H7 (cell line): Measurements from ENCODE around the gene RNF180. TPM values are rescaled to one million over a fixed set of nuclear protein-coding genes. Genes with fewer than 3 reads are reported as not detected.
"Not testable (repeated sequence)": the region's sequence is repeated elsewhere in the genome, so short reads cannot be mapped to it uniquely, and the experiment has no call there.

Experiments used
- DNase-seq: peaks from one replicate; pipeline ENCODE4 v3.0.0; 2012
- H3K27me3 ChIP-seq: 2 replicates; pipeline ENCODE4 v1.6.0; 2011; ENCODE audit warnings: mild to moderate bottlenecking, low read length; ENCODE audit not compliant: control insufficient read depth, insufficient read depth
- H3K36me3 ChIP-seq: replicated peaks from 2 replicates; pipeline ENCODE4 v1.5.1; 2011; ENCODE audit warnings: low read length; ENCODE audit not compliant: control insufficient read depth, insufficient read depth
- H3K4me3 ChIP-seq: 2 replicates; pipeline ENCODE4 v1.5.1; 2011; ENCODE audit warnings: low read depth, mild to moderate bottlenecking, control low read depth, low read length, moderate library complexity; ENCODE audit not compliant: insufficient read depth
- total RNA-seq: library from RNA; depleted of rRNA; stranded (reverse); fragments of >200 nt; shearing (Covaris generic); gene quantifications from 2 replicates; pipeline ENCODE4 v1.2.3, GENCODE V29; 2014

RNF180 gene
- total RNA-seq, 1 experiment from 2014 or later = 1.2 TPM

DNA sequence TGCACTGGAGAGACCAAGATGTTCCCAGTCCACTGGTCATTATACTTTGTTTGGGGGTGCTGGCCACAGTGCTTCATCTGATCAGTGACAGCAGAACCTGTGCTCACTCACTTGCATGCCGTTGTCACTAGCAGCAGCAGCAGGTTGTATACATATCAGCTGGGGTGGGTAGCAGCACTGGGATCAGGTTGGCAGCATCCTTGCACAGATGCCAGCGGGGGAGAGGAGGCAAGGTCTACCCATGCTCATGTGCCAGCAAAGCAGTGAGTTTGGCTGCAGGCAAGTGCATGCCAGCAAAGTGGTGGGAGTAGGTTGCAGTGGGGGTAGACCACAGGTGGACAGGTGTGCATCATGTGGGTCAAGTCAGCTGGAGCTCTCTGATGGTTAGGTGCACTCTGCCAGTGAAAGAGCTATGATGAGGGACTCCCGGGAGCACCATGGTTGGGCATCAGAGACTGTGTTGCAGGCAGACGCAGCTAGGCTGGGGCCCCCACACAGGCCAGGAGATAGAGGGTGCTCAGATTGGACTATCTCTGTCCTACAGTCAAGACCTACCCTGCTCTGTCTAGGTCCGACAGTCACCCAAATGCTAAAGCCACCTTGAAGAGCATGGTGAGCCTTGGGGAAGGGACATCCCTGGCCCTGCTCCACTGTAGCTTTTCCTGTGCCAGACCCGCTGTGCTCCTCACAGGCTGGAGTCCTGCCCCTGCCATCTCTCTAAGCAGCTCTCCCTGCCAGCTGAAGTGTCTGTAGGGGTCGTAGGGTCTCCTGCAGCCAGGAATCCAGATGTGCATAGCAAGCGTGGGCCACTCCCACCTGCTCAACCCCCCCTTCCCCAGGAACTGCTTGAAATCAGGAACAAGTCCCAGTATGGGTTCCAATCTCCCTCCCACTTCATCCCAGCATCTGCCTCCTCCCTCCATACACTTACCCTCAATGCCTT lies 119.8 kb downstream of the RNF180 start:
- no peaks in the 10 kb centered on the region for H3K27me3 ChIP-seq
- H3K36me3 ChIP-seq = no peaks in the 10 kb centered on the region
- no peak overlapping the region for H3K4me3 ChIP-seq
- DNase-seq = no peak

DNA sequence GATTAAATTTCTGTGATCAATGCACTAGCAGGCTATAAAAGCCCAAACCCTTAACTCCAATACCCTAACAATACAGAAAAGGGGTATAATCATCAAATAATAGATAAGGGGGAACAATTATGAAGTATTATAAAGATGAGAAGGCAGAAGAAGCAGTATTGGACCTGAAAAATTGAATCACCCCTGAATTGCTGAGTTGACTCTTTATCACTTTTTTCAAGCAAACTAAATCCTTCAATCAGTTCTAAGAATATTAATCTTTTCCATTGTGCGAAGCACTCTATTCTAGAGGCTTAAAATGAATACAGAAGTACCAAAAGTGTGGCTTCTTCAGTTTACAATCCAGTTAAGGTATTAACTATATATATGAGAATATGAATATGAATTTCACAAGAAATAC lies 120.7 kb downstream of the RNF180 start:
- Histone ChIP-seq H3K4me3 (no peak overlapping the region), H3K27me3 (no peaks in the 10 kb centered on the region), H3K36me3 (no peaks in the 10 kb centered on the region)
- DNase-seq = no peak

DNA sequence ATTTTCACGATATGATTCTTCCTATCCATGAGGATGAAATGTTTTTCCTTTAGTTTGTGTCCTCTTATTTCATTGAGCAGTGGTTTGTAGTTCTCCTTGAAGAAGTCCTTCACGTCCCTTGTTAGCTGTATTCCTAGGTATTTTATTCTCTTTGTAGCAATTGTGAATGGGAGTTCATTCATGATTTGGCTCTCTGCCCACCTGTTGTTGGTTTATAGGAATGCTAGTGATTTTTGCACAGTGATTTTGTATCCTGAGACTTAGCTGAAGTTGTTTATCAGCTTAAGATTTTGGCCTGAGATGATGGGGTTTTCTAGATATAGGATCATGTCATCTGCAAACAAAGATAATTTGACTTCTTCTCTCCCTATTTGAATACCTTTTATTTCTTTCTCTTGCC lies 122.9 kb downstream of the RNF180 start:
- H3K4me3 ChIP-seq, H3K27me3 ChIP-seq, DNase-seq, H3K36me3 ChIP-seq: not testable (repeated sequence)

DNA sequence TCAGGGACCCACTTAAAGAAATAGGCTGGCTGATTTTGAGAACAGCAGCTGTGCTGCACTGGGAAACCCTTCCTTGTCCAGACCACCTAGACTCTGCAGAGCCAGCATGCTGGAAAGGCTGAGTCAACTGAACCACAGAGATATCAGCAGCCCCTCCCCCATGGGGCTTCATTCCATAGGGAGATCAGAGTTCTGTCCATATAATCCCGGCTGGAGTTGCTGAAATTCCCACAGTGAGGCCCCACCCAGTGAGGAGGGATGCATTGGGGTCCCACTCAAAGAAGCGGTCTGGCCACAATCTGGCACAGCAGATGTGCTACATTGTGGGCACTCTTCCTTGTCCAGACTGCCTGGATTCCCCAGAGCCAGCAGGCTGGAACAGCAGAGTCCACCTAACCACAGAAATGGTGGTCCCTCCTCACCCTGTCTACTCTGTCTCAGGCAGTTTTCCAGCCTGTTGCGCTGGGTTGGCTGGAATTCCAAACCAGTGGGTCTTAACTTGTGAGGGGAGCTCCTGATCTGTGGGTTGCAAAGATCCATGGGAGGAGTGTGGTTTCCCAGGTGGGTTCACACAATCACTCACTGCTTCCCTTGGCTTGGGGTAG lies 127.1 kb downstream of the RNF180 start:
- no peak for DNase-seq

DNA sequence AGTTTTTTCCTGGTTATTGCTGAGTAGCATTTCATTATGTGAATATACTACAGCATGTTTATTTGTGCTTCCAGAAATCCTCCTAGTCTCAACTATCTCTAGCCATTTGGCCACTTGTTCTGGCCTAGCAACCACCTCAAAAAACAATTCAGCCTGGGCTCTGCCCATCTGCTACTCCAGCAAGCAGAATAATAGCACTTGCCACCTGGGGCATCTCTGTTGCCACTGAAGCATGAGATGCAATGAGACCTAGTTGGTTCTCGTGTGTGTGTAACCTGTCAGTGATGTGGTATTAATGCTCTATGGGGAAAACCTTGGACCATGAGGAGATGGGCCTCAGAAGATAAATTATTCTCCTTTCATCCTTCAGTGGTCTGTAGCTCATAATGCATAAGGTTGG lies 129.5 kb downstream of the RNF180 start:
- H3K27me3 ChIP-seq = no peaks in the 10 kb centered on the region
- no peak for DNase-seq
- no peak overlapping the region for H3K4me3 ChIP-seq

More for the DNA sequence above, 127.1 kb downstream of the RNF180 start:
- no peaks in the 10 kb centered on the region for H3K36me3 ChIP-seq
- no peaks in the 10 kb centered on the region for H3K27me3 ChIP-seq
- no peak overlapping the region for H3K4me3 ChIP-seq

DNA sequence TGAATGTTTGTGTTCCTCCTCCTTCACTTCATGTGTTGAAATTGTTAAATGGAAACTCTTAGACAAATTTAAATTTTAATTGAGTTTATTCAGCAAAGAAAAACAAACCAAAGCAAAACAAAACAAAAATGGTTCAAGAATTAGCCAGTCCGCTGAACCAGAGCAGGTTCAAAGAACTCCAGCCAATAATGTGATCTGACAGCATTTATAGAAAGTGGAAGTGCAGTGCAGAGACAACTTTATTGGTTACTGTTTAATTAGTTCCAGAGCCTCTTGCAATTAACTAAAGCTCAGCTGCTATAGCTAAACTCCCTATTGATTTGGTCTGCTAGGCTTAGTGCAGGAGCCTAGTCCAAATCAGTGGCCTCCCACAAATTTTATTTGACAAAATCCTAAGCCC lies 132.9 kb downstream of the RNF180 start:
- no peaks in the 10 kb centered on the region for H3K36me3 ChIP-seq
- H3K27me3 ChIP-seq = no peaks in the 10 kb centered on the region
- no peak overlapping the region for H3K4me3 ChIP-seq
- no peak for DNase-seq

More for the DNA sequence above, 129.5 kb downstream of the RNF180 start:
- no peaks in the 10 kb centered on the region for H3K36me3 ChIP-seq

DNA sequence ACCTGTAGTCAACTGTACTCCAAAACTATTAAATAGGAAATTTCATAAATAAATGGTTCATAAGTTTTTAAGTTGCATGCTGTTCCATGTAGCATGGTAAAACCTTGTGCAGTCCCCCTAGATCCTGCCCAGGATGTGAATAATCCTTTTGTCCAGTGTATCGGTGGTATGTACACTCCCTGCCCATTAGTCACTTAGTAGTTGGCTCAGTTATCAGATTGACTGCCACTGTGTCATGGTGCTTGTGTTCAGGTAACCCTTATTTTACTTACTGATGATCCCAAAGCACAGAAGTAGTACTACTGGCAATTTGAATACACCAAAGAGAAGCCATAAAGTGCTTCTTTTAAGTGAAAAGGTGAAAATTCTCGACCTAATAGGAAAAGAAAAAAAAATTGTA lies 134.2 kb downstream of the RNF180 start:
- H3K27me3 ChIP-seq = no peaks in the 10 kb centered on the region
- no peak overlapping the region for H3K4me3 ChIP-seq
- no peaks in the 10 kb centered on the region for H3K36me3 ChIP-seq
- no peak for DNase-seq

DNA sequence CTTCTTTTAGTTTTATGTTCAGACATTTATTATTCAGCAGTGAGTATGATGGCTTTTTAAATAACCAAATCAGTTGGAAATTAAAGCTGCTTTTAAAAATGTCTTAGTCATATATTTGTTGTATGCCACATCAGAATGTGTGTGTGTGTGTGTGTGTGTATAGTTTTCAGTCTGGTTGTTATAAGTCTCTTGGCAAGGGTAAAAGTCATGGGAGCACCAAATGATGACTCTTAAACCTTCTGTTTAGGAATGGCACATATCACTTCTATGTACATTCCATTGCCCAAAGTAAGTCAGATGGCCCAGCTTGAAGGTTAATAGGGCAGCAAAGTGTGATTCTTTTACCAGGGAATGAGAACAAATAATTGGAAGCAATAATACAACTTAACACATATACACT lies 135.9 kb downstream of the RNF180 start:
- H3K36me3 ChIP-seq = no peaks in the 10 kb centered on the region
- no peak for DNase-seq
- H3K27me3 ChIP-seq = no peaks in the 10 kb centered on the region
- H3K4me3 ChIP-seq = no peak overlapping the region

DNA sequence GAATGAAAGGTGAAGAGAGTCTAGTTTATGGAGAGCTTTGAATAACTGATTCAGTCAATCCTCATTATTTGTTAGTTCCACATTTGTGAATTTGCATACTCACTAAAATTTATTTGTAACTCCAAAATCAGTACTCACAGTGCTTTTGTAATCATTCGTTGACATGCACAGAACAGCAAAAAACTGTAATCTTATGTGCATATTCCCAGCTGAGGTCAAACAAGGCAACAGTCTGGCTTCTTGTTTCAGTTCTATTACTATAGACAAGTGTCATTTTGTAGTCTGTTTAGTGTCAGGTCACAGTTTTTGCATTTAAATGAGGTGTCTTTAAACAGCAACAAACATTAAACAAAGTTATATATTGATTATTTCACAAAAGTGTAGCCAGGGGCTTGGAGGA lies 142.5 kb downstream of the RNF180 start:
- Histone ChIP-seq H3K4me3 (no peak overlapping the region), H3K27me3 (no peaks in the 10 kb centered on the region), H3K36me3 (no peaks in the 10 kb centered on the region)
- DNase-seq = no peak

DNA sequence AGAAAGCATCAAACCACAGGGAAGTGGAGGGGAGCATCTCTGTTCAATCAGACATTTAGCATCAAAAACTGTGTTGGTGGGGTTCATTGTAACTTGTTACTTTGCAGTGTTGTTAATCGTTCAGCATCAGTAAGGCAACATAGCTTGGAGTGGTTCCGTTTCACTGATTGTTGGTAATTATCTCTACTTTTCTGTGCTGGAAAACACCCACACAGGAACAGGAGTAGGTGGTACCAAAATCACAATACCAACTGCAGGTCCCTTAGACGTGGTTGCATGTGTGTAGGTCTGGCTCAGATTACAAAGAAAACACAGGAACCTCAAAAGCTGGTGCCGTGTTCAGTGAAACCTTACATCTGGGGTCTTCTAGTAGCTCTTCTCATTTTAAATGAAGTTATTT lies 146.8 kb downstream of the RNF180 start:
- DNase-seq = no peak
- Histone ChIP-seq H3K27me3 (no peaks in the 10 kb centered on the region), H3K4me3 (no peak overlapping the region), H3K36me3 (no peaks in the 10 kb centered on the region)

DNA sequence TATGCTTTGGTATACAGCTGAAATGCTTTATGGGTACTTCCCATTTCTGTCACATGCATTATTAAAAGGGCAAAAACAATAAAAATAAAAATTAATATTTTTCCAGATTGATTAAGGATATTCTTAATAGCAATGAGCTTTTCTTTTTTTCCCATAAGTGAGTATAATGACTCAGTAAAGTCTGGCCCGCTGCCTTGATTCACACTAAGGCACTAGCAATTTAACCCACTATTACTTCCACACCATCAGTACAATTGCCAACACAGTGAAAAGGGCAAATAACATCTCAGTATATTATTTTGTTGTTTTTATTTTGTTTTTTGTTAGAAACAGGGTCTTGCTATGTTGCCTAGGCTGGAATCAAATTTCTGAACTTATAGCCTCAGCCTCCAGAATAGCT lies 150.1 kb downstream of the RNF180 start:
- DNase-seq = no peak
- Histone ChIP-seq H3K36me3 (no peaks in the 10 kb centered on the region), H3K4me3 (no peak overlapping the region), H3K27me3 (no peaks in the 10 kb centered on the region)

DNA sequence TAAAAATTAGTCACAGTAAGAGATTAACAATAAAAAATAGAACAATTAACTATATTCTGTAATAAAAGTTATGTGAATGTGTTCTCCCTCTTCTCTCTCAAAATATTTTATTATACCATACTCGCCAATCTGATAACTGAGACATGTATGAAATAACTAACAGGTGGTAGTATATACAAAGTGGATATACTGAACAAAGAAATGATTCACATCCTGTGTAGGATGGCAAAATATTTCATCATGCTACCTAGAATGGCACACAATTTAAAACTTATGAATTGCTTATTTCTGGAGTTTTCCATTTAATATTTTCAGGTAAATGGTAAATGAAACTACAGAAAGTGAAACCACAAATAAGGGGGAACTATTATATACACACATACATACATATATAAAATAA lies 152.5 kb downstream of the RNF180 start:
- Histone ChIP-seq H3K4me3 (no peak overlapping the region), H3K36me3 (no peaks in the 10 kb centered on the region), H3K27me3 (no peaks in the 10 kb centered on the region)
- DNase-seq = no peak

DNA sequence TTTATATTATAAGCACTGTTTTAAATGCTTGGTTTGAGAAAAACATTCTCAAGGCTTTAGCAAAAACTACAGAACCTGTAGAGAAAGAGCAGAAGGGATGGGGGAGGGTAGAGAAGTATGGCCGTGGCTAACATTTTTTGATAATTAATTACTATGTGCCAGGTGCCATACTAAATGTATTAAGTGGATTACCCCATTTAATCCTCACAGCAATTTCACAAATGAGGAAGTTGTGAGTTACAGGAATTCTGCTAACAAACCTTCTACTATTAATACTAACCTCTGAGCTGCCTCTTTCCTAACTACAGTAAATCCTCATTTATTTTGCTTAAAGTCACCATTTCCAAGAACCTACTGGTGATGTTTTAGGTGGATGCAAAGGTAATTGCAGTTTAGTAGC lies 157.9 kb downstream of the RNF180 start:
- DNase-seq = no peak

DNA sequence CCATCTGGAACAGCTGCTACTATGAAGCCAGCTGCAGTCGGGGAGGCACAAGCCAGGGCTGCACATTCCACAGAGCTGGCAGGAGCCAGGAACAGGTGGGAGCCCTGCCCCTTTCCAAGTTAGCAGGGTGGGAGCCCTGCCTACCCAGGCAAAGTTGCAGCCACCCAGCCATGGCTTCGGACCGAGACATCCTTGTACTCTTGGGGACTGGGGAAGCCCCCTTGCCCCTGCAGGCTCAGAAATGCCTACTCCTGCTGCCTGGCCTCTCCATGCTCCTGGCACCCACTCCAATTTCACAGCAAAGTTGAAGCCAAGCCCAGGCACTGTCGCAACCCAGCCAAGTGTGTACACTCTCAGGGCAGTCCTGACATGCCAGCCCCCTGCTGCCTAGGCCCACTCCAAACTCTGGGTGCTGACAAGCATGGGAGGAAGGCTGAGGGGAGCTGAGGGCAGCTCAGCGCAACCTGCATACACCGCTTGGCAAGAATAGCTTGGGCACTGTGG lies 165.1 kb downstream of the RNF180 start:
- no peak overlapping the region for H3K4me3 ChIP-seq
- H3K36me3 ChIP-seq = no peaks in the 10 kb centered on the region
- no peak for DNase-seq
- H3K27me3 ChIP-seq = no peaks in the 10 kb centered on the region

More for the DNA sequence above, 157.9 kb downstream of the RNF180 start:
- no peaks in the 10 kb centered on the region for H3K27me3 ChIP-seq
- no peak overlapping the region for H3K4me3 ChIP-seq
- H3K36me3 ChIP-seq = no peaks in the 10 kb centered on the region

DNA sequence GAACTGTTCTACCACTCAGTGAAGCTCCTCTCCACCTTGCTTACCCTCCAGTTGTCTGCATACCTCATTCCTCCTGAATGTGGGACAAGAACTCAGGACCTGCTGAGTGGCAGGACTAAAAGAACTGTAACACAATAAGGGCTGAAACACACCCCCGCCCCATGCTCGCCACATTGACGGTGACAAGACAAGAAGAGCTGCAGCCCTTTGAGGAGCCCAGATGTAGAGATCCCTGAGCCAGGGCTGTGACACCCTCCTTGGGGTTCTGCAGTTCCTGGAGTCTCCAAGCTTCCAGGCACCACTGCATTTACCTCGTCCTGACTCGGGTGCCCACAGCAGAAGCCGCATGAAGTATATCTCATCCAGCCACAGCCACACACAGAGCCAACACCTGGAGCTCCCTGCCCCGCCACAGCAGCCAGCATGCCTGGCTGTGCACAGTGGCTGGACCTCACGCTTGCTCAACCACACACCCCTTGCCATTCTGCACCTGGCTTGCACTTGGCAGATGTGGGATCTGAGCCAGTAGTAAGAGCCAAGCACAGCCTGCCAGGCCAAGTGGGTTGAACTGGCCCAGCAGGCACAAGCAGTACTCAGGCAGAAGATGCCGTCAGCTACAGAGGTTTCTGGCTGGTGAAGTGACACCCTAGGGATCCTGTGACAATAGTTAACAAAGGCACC lies 166.1 kb downstream of the RNF180 start:
- H3K4me3 ChIP-seq = no peak overlapping the region
- H3K36me3 ChIP-seq = no peaks in the 10 kb centered on the region
- DNase-seq = no peak
- H3K27me3 ChIP-seq = no peaks in the 10 kb centered on the region
